ENCODE measurements around the gene NSUN2. TPM values are rescaled to one million over a fixed set of nuclear protein-coding genes. Genes with fewer than 3 reads are reported as not detected.

Gene NSUN2
- total RNA-seq, 4 donors from 2014 or later: 29.9 to 77.1 (median 51.7) TPM

DNA sequence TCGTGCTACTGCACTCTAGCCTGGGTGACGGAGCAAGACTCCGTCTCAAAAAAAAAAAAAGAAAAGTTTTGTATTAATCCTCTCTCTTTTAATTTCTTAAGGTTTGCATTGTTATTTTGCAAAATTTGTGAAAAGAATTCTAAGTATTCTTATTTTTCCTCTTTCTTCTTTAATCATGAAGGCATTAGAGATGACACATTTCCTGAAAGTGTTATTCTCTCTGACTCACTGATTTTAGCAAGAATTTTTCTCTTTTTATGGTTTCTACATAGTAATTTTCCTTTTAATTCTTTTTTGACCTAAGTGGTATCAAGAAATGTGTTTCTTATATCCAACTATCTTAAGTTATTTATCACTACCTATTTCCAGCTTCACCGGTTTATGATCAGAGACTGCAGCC is 78.0 kb downstream of the NSUN2 start:
- H3K4me1 ChIP-seq: no peaks in the 10 kb centered on the region
- H3K4me3 ChIP-seq: no peak overlapping the region
- 74 to 75% methylated on average over 4 of the region's 4 CpGs for WGBS, 2 donors (ENCODE audit: low coverage in 1 of 2)
- no peak for TF ChIP-seq EP300 (IDR thresholded peaks at IDR 0.05; ENCODE audit: low read depth)
- TF ChIP-seq, protein P1, sequence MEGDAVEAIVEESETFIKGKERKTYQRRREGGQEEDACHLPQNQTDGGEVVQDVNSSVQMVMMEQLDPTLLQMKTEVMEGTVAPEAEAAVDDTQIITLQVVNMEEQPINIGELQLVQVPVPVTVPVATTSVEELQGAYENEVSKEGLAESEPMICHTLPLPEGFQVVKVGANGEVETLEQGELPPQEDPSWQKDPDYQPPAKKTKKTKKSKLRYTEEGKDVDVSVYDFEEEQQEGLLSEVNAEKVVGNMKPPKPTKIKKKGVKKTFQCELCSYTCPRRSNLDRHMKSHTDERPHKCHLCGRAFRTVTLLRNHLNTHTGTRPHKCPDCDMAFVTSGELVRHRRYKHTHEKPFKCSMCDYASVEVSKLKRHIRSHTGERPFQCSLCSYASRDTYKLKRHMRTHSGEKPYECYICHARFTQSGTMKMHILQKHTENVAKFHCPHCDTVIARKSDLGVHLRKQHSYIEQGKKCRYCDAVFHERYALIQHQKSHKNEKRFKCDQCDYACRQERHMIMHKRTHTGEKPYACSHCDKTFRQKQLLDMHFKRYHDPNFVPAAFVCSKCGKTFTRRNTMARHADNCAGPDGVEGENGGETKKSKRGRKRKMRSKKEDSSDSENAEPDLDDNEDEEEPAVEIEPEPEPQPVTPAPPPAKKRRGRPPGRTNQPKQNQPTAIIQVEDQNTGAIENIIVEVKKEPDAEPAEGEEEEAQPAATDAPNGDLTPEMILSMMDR (IDR thresholded peaks at IDR 0.05): no peak
- TF ChIP-seq POLR2AphosphoS5 (IDR thresholded peaks at IDR 0.05): no peak
- H3K36me3 ChIP-seq: no peaks in the 10 kb centered on the region
- no peaks in the 10 kb centered on the region for H3K9me3 ChIP-seq
- no peaks in the 10 kb centered on the region for H3K27me3 ChIP-seq
- in situ Hi-C loops (cut with MboI; ENCODE audit: low pct_ligation_motif_present in 1 of 4, low pct_unique_long_range_greater_than_20kb in 1 of 4, low sequenced_read_pairs in 3 of 4) (no loop called here), intact Hi-C loops (cut with DNase I; ENCODE audit: low total_unique reads) (no loop called here)
- no peak overlapping the region for H3K27ac ChIP-seq
- DNase-seq: no peak

DNA sequence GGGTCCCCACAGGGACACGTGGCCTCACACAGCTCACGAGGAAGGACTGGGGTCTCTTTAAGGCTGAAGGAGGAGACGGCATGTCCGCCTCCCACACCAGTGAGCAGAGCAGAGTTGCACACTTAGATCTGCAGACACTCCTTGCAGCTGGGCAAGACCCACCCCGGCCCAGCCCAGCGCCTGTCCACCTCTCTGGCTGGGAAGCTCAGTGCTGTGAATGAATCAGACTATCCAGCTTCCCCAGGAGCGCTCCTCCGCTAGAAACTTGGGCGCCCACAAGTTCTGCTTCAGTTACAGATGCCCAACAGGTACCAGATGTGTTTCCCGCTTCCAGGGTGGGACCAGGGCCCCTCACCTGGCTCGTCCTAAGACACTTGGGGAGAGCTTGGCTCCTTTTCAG is 78.9 kb downstream of the NSUN2 start:
- TF ChIP-seq POLR2AphosphoS5 (IDR thresholded peaks at IDR 0.05) (no peak), EP300 (IDR thresholded peaks at IDR 0.05; ENCODE audit: low read depth) (no peak), POLR2A (IDR thresholded peaks at IDR 0.05) (no peak)
- TF ChIP-seq, protein P1 (IDR thresholded peaks at IDR 0.05): no peak
- intact Hi-C loops (cut with DNase I; ENCODE audit: low total_unique reads) (no loop called here), in situ Hi-C loops (cut with MboI; ENCODE audit: low pct_ligation_motif_present in 1 of 4, low pct_unique_long_range_greater_than_20kb in 1 of 4, low sequenced_read_pairs in 3 of 4) (no loop called here)
- H3K9me3 ChIP-seq: no peaks in the 10 kb centered on the region
- no peak overlapping the region for H3K4me3 ChIP-seq
- WGBS, 2 donors (ENCODE audit: low coverage in 1 of 2): 66% methylated on average over 11 of the region's 11 CpGs; no CpG with 5 or more reads in 1 of the 2 donors
- no peaks in the 10 kb centered on the region for H3K4me1 ChIP-seq
- H3K27ac ChIP-seq: no peak overlapping the region
- no peak for DNase-seq
- H3K27me3 ChIP-seq: no peaks in the 10 kb centered on the region
- no peaks in the 10 kb centered on the region for H3K36me3 ChIP-seq

GRCh38 chr5:6552612-6553011 is 80.2 kb downstream of the NSUN2 start:
- H3K4me1 ChIP-seq: no peaks in the 10 kb centered on the region
- H3K36me3 ChIP-seq: no peaks in the 10 kb centered on the region
- TF ChIP-seq EP300 (IDR thresholded peaks at IDR 0.05; ENCODE audit: low read depth): no peak
- TF ChIP-seq POLR2AphosphoS5 (IDR thresholded peaks at IDR 0.05): no peak
- TF ChIP-seq POLR2A (IDR thresholded peaks at IDR 0.05): no peak
- TF ChIP-seq, protein P1 (IDR thresholded peaks at IDR 0.05): no peak
- no peak for DNase-seq
- in situ Hi-C loops (cut with MboI; ENCODE audit: low pct_ligation_motif_present in 1 of 4, low pct_unique_long_range_greater_than_20kb in 1 of 4, low sequenced_read_pairs in 3 of 4) (no loop called here), intact Hi-C loops (cut with DNase I; ENCODE audit: low total_unique reads) (no loop called here)
- H3K27me3 ChIP-seq: no peaks in the 10 kb centered on the region
- no peak overlapping the region for H3K27ac ChIP-seq
- WGBS, 2 donors (ENCODE audit: low coverage in 1 of 2): 82% methylated on average over 7 of the region's 7 CpGs; no CpG with 5 or more reads in 1 of the 2 donors
- no peak overlapping the region for H3K4me3 ChIP-seq
- no peaks in the 10 kb centered on the region for H3K9me3 ChIP-seq

DNA sequence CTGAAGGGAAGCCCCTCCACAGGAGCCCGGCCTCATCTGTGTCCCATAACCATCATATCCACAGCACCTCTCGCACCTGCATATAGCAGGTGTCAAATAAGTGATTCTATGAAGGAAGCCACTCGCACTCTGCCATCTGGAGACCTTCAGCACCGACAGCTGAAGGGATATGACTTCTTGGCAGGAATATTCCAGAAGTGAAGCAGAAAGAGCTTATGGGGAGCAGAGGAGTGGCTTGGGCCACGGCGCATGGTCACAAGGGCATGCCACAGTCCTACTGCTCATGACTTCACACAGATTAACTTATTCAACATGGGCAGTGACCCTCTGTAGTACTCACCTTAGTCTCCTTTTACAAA is 80.9 kb downstream of the NSUN2 start:
- H3K27ac ChIP-seq: no peak overlapping the region
- no peak overlapping the region for H3K4me3 ChIP-seq
- no peaks in the 10 kb centered on the region for H3K27me3 ChIP-seq
- no peaks in the 10 kb centered on the region for H3K4me1 ChIP-seq
- 87% methylated on average over 6 of the region's 6 CpGs; no CpG with 5 or more reads in 1 of the 2 donors for WGBS, 2 donors (ENCODE audit: low coverage in 1 of 2)
- H3K36me3 ChIP-seq: no peaks in the 10 kb centered on the region
- intact Hi-C loops (cut with DNase I; ENCODE audit: low total_unique reads): no loop called here
- in situ Hi-C loops (cut with MboI; ENCODE audit: low pct_ligation_motif_present in 1 of 4, low pct_unique_long_range_greater_than_20kb in 1 of 4, low sequenced_read_pairs in 3 of 4): no loop called here
- H3K9me3 ChIP-seq: no peaks in the 10 kb centered on the region
- no peak for DNase-seq
- no peak for TF ChIP-seq POLR2AphosphoS5 (IDR thresholded peaks at IDR 0.05)
- TF ChIP-seq, protein P1 (IDR thresholded peaks at IDR 0.05): no peak
- TF ChIP-seq EP300 (IDR thresholded peaks at IDR 0.05; ENCODE audit: low read depth): no peak
- TF ChIP-seq POLR2A (IDR thresholded peaks at IDR 0.05): no peak

Measured in transverse colon (tissue), 4 donors.